D721Med (cell line): ENCODE results near the gene MACROH2A1.

Experiments used
- DNase-seq: peaks from one replicate; pipeline ENCODE4 v3.0.0; 2011; ENCODE audit warnings: low spot score; ENCODE audit not compliant: insufficient read length
- FAIRE-seq: peaks from 2 replicates; lab custom pipeline; 2011; peaks lifted over from hg19 to GRCh38; lab: Jason Lieb, UNC
- TF ChIP-seq, protein P1 (sequence below): IDR thresholded peaks from 2 replicates; pipeline ENCODE4 v1.5.1; 2012; ENCODE audit warnings: mild to moderate bottlenecking, control low read depth; ENCODE audit not compliant: insufficient read depth; ENCODE audit errors: missing control alignments

The MACROH2A1 gene

DNA sequence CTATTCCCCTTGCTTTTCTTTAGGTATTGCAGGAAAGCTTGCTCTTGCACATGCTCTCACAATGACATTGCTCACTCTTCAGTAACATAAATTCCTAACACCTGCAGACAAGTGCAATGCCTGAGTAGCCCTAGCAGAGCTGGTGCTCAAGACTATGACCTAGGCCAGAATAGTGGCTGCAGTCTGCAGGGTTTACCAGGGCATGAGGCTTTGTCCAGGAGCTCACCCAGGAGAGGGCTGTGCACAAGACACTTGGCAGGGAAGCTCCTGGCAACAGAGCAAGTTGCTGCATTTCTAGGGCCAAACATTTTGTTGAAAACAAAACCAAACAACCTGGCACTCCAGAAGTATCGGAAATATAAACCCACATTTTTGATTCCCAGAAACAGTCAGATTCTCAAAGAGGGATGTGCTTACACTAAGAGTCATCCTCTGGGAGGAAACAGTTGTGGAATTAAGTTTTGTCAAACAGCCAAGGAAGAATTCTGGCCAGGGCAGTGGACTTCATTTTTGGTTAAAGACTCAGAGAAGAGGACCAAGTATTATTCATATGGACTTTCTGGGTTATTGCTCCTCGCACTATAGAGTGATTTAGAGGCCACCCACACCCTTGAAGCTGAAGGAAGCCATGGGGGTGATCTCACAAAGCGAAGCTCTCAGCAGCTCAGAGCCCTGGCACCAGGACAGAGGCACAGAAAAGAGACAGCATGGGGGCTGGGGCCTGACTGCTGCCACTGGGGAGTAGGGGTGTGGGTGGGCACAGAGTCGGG lies 44.9 kb downstream of the MACROH2A1 start:
- no peak for FAIRE-seq
- TF ChIP-seq, protein P1, sequence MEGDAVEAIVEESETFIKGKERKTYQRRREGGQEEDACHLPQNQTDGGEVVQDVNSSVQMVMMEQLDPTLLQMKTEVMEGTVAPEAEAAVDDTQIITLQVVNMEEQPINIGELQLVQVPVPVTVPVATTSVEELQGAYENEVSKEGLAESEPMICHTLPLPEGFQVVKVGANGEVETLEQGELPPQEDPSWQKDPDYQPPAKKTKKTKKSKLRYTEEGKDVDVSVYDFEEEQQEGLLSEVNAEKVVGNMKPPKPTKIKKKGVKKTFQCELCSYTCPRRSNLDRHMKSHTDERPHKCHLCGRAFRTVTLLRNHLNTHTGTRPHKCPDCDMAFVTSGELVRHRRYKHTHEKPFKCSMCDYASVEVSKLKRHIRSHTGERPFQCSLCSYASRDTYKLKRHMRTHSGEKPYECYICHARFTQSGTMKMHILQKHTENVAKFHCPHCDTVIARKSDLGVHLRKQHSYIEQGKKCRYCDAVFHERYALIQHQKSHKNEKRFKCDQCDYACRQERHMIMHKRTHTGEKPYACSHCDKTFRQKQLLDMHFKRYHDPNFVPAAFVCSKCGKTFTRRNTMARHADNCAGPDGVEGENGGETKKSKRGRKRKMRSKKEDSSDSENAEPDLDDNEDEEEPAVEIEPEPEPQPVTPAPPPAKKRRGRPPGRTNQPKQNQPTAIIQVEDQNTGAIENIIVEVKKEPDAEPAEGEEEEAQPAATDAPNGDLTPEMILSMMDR, result no peak

GRCh38 chr5:135350536-135350935 lies 48.5 kb downstream of the MACROH2A1 start:
- FAIRE-seq, result no peak
- no peak for DNase-seq
- TF ChIP-seq, protein P1, result no peak

More for the DNA sequence above, 44.9 kb downstream of the MACROH2A1 start:
- DNase-seq, result no peak

- DNase-seq (no peak), FAIRE-seq (no peak)
- TF ChIP-seq, protein P1, result no peak
Measured at GRCh38 chr5:135349886-135350285, 49.1 kb downstream of the MACROH2A1 start.

- no peak for FAIRE-seq
- DNase-seq, result no peak
- TF ChIP-seq, protein P1, result no peak
Measured at GRCh38 chr5:135349451-135349850, 49.6 kb downstream of the MACROH2A1 start.

- no peak for FAIRE-seq
- no peak for DNase-seq
- TF ChIP-seq, protein P1, result no peak
Measured at GRCh38 chr5:135348918-135349317, 50.1 kb downstream of the MACROH2A1 start.

DNA sequence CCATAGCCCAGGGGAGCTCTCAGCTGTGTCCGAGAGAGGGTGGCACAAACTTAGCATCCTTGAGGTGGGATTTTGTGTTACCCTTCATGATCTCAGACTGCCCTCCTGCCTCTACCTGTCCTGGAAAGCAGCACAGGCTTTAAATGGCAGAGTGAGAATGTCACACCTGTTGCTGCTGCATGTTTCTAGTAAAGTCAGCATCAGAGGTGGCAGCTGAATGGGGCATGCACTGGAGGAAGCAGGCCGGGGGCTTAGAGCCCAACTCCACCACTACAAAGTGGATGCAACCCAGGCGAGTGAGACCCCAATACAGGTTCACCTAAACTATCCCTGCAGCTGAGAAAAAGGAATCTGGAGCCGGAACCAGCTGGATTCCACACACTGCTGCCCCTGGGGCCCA lies 51.6 kb downstream of the MACROH2A1 start:
- FAIRE-seq (no peak), DNase-seq (no peak)
- TF ChIP-seq, protein P1, result no peak

DNA sequence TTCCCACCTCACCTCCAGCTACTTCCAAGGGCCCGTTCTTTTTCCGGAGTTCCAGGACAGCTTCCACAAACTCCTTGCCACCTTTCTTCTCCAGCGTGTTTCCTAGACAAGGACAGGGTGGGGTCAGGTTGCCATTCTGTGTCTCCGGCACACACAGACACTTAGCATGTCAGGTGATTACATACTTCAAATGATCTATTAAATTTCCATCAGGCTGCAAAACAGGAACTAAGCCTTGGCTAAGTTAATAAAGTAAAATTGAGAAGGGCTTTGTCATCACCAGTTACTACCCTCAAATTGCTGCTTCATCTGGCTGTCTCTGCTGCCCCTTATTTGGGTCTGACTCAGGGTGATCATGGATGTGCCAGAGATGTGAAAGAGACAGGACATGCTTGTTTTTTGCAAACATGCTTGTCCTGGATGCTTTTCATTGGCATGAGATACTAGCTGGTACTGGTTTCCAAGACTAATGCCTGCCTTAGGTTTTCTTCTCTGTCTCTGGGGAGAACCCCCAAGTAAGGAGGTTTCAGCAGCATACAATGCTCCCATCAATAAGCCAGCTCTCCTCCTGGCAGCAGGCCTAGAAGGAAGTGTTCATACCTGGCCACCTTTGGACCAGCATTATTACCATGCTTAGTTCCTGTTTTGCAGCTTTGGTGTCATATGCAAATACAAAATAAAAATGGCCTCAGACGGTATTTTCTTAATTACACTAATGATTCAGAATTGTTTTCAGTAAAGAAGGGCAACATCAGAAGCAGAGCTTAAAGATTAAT lies 52.9 kb downstream of the MACROH2A1 start:
- TF ChIP-seq, protein P1, result no peak
- FAIRE-seq (no peak), DNase-seq (no peak)
